Upper lobe of left lung (tissue), 4 donors: ENCODE data around the gene TMTC1.

Experiments
- CTCF ChIP-seq, 6 experiments: fragments of 450-650 bp in 4 of 6; fragments of 200-600 bp in 2 of 6; sonication (generic) in 2 of 6; IDR thresholded peaks; one replicate each; pipeline ENCODE4 v1.5.1; 2016 to 2019; ENCODE audit warnings: antibody characterized with exemption in 6 of 6
- EP300 ChIP-seq, 4 donors: sonication (generic); formaldehyde crosslinking; IDR thresholded peaks; one replicate each; pipeline ENCODE4 v1.5.1; 2017; ENCODE audit warnings: antibody characterized with exemption in 4 of 4, control low read depth in 2 of 4
- POLR2A ChIP-seq, 4 donors: fragments of 450-650 bp; IDR thresholded peaks; one replicate each; pipeline ENCODE4 v1.5.1; 2016 to 2017; ENCODE audit warnings: antibody characterized with exemption in 4 of 4, mild to moderate bottlenecking in 2 of 4
- POLR2AphosphoS5 ChIP-seq, 2 donors: sonication (generic); formaldehyde crosslinking; IDR thresholded peaks; one replicate each; pipeline ENCODE4 v1.5.1; 2017; ENCODE audit warnings: antibody characterized with exemption in 2 of 2

GRCh38 chr12:29616664-29617406 is 166.9 kb downstream of the TMTC1 start:
- no peak for TF ChIP-seq POLR2A (IDR thresholded peaks at IDR 0.05)
- TF ChIP-seq CTCF (IDR thresholded peaks at IDR 0.05): no peak
- no peak for TF ChIP-seq POLR2AphosphoS5 (IDR thresholded peaks at IDR 0.05)
- TF ChIP-seq EP300 (IDR thresholded peaks at IDR 0.05): no peak
